NCI-H187 (cell line): ENCODE results near the gene ASB5.

ENCODE experiments used
- DNase-seq, 2 experiments: peaks; one replicate each; lab custom pipeline; 2025; lab: John Stamatoyannopoulos, UW

The ASB5 gene

DNA sequence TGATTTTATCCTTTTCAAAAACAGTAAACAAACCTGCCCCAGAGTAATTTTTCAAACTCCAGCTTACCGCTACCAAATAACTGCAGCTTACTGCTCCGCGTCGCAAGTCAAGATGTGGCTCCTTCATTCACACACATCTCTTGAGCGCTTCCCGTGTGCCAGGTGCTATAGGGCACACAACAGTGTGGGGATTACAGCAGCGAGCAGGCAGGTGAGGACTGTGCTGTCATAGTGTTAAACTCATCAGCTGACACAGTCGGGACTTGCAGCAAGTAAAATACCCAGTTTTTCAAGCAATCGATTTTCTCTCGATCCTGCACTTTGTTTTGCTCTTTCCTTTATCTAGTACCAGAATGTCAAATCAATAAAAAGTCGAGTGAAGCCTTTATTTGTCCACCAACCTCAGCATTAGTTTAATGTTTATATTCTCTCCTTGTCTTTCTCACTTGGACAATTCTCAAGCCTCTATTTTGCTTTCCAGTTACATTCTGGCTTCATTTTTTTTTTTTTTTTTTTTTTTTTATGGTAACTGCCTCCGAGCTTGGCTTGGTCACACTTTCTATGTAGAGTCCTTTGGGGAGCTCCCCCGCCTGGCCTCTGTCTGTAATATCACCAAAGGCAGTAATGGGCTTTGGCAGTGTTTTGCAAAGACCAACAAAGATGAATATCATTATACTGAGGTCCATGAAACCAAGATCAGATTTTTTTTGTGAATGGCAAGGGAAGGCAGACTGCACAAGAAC lies 8.3 kb upstream of the ASB5 start:
- peak in 1 of 2 experiments; percentile 1 for DNase-seq

DNA sequence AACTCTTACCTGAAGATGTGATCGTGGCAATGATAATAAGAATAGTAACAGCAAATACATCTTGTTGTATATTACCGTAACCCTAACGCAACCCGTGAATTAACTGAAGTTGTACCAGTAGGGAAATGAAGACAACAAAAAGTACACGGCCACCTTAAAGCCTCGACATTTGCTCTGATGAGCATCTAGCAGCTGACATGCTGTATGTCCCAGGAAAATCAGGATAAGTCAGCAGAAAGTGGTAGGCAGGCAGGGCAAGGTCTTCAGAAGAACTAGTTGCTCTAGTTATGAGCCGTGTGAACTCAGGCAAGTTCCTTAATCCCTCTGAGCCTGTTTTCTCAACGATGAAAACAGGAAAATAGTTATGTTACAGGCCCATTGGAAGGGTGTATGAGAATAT lies 7.7 kb upstream of the ASB5 start:
- DNase-seq, result no peak

DNA sequence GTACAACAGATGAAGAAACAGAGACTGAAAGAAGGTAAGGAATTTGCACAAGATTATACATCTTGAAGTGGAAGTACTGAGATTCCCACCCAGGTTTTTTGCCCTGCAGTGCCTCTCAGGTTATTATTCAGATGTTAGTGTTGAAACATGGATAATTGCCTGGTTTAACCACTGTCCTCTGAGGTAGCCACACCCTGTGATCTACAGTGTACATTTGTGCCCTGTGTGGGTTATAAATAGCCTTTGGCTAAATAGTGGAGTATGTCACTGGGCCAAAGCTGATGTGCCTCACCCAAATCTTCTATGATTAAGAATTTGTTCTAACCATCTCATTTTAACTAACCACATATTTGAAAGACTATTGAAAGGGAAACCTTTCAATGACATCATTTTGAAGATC lies 5.4 kb upstream of the ASB5 start:
- no peak for DNase-seq

DNA sequence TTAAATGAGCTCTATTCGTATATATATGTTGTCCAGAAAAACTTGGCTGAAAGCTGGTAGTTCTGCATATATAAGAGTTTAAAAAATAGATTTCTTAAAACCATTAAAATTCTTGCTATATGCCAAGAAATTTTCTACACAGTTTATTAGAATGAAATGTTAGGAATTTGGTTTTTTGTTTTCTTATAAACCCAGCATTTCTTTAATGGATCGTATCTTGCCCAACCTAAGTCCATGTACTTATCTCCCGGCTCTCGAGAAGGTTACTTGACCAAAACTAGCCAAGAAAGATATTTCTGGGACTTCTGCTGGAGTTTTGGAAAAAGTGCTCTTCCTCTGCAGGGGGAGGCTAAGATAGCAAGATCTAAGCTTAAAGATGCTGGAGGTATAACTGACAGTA lies 4.7 kb upstream of the ASB5 start:
- no peak for DNase-seq

DNA sequence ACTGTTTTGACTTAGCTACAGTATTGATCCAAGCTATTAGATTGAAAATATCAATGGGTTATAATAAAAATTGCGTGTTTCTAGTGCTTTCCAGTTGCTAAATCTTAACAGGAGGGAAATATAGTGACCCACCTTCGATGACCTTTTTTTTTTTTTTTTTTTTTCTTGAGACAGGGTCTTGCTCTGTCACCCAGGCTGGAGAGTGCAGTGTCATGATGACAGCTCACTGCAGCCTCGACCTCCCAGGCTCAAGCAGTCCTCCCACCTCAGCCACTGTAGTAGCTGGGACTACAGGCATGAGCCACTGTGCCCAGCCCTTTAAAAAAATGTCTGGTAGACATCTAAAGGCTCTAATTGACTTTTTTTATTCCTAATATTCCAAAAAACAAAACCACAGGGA lies 3.8 kb upstream of the ASB5 start:
- DNase-seq, result no peak

DNA sequence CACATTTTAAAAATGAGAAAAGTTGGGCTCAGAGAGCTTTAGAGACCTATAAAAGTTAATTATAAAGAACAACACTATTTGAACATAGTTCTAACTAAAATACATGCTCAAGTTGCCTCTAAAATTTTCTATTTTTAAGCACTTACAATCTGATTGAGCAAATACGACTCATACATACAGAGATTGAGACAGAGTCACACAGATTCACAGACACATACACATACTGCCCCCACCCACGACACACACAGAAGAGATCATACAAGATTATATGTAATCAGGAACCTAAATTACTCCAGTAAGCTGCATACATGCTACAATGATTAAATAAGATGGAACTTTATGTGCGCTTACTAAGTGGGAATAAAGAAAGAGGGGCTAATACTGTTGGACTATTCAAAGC lies 2.7 kb upstream of the ASB5 start:
- no peak for DNase-seq

DNA sequence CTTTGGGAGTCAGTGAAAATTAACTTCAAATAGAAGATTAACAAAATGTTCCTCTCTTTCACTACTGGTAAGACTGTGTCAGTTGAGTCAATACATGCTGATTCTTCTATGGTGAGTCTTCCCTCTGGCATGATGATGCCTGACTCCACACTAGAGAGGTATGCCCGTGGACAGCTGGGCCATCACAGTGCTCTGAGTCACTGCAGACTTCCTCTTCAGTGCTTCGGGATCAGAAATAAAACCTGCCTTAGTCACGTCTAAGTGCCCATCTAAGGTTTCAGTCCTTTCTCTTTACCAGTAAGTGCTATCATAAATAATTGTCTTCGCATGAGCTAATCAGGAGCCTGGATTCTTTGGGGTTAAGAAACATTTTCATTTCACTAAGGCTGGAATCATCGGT lies 1.6 kb upstream of the ASB5 start:
- DNase-seq, result peak in 1 of 2 experiments; percentile 12

DNA sequence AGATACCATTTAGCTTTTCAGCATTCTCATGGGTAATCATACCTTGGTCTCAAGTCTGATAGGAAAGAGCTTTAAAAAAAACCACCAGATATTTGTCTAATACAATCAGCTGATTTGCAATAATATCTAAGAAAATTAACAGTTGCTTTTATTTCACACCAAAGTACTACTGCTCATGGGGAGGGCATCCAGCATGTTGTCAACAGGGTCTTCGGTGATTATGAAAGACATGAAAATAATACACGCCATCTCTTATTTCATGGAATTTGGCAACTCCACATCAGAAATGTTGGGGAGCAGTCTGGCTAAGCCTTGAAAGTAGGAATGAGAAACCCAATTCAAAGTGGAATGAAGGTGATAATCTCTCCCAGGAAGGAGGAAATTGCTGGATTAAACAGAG lies 3.0 kb downstream of the ASB5 start:
- DNase-seq, result no peak

DNA sequence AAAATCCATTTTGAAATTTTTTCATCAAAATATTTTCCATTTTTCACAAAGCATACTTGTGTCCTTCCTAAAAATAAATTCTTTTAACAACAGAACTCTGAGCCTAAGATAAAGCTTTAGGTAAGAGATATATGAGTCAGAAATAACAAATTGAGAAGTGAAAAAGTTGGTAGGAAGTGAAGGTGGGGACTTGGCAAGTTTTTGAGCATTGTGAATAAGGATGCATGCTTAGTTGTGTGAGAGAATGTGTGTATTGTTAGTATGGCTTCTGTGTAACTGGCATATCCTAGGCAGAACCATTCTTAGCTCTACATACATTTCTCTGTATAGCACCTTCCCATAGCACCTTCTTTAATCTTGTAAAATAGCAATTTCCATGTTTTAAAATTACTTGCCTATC lies 6.8 kb downstream of the ASB5 start:
- no peak for DNase-seq

DNA sequence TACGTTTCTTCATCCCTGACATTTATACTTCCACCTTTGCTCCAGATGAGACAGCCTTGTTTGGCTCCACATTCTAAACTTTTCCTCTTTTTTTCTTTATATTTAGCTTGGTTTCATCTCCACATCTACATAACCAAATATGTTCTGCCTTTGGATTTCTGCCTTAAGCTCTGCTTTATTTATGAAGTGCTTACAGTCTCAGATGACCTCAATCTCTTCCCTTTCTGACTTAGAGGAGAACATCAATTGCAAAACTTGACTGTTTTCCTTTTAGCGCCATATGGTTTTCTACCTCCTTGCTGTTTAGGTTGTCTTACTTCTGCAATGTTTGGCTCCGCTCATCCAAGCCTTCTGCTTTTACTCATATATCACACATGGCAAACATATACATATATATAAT lies 7.5 kb downstream of the ASB5 start:
- no peak for DNase-seq

DNA sequence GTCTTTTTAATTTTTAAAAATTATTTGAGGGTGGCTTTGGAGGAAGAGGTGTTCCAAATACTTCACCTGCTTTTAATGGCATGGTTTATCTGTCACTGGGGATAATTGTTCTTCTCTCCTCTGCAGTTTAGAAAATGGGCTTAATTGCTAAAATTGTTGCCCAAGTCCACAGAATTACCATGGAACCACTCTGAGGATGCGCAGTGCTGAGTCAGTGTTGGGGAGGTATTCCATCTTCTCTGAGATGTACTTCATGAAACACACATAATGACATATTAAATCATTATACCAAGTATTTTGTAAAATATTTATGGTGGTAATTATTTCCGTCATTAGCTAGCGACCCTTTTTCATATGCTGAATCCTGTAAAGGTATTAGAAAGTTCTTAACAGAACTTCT lies 8.0 kb downstream of the ASB5 start:
- no peak for DNase-seq

DNA sequence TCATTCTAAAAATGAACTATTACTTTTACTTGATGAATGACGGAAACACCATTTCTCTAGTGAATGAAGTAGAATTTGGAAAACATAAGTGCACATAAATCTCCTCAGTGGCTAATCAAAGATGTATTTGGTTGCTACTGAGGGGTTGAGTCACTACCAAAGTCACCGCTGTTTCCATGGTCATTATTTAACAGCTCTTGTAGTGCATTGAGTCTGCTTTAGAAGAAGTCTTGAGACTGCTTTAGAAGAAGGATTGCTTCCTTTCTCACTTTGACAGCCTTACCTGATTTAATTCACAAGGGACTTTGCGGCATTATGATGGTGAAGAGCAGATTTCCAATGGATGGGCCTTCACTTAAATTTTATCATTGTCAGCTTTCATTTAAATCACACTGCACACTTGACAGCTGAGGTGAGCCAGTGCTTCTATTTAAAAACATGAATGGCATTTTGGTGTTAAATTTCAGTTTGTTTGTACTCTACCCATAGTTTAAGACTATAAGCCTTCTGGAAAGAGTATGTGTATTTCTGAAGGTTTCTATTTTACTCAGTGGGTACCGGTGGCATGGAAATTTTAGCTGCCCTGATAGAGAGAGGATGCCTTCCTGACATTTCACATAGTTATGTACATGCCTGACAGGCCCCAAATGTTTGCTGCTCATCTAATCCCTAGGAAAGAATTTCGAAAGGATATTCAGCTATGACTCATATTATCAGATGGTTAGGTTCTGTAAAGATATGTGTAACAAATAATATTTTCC lies 9.5 kb downstream of the ASB5 start:
- no peak for DNase-seq

DNA sequence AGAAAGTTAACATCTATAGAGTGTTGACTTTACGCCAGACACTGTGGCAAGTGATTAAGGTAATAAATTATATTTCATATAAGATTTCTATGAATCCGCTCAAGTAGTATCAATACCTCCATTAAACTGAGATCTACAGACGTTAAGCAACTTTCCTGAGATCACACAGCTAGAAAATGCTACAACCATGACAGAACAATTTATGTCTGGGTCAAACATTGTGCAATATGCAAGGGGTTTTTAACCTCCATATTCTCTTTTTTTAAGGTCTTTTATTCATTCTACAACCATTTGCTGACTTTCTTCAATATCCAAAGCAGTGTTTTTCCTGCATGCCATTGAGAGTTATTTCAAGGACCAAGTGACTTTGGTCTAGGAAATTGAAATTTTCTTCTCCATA lies 10.9 kb downstream of the ASB5 start:
- no peak for DNase-seq

DNA sequence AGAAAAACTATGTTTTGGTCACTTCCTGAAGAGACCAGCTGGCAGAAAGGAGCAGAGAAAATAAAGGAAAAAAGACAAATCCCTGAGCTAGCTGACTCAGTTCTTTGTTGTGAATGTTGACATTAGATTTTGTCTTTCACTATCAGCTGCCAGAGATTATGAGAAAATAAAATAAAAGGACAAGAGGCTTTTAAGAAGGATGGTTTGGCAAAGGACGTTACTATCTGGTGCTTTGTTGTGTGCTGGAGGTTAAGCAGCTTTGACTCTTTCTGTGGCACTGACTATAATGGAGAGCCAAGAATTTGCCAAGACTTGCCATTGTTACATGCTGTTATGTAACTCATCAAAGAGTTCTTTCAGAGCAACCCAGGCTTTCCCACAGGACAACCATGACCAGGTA lies 12.1 kb downstream of the ASB5 start:
- DNase-seq, result no peak

DNA sequence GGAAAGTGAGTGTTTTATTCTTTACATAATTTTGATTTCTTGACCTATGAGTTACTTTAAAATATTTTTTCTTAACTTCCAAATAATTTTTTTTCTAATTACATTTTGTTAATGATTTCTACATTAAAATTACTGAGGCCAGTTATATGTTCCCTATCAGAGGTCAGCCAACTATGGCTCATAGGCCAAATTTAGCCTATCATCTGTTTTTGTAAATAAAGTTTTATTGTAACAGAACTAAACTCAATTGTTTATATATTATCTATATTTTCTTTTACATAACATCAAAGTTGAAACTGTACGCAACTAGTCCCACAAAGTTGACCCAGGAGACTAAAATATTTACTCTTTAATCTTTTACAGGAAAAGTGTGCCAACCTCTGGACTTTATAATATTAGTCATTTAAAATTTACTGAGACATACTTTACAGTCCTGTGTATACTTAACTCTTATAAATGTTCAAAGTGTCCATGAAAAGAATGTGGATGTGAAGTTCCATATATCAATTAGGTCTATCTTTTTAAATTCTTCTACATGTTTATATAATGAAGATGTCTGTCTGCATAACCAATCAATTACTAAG lies 26.2 kb downstream of the ASB5 start:
- DNase-seq, result no peak

DNA sequence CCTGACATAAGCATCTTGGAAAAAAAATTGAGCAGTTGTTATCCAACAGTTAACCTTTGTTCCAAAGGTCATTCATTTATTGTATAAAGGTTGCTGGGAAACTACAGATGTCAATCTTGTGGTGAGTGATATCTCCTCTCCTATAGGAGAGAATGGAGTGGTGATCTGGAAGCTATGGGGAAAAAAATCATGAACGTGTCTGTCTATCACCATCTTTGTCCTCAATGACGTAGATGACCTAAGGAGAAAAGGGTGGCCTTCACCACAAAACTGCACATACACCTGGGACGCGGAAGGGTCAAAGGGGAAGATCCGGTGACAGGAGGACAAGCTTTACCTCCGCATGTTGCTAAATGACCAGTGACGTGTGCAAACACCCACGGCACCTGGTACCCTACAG lies 27.3 kb downstream of the ASB5 start:
- no peak for DNase-seq

DNA sequence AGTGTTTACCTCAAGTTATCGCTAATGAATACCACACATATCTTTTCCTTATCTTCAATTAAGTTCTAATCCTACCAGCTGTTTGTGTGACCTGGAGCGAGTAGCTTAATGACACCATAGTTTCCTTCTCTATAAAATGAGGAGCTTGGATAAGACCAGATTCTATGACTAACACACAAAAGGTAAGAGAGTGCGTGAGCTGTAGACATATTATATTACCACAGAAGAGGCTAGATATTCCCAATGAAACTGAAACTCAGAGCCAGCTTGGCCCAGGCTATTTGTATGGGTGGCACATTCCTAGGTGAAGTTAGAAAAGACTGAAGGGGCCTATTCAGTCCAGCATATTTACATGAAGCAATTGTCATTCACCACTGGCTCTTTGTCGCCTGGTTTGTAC lies 30.2 kb downstream of the ASB5 start:
- DNase-seq, result no peak

DNA sequence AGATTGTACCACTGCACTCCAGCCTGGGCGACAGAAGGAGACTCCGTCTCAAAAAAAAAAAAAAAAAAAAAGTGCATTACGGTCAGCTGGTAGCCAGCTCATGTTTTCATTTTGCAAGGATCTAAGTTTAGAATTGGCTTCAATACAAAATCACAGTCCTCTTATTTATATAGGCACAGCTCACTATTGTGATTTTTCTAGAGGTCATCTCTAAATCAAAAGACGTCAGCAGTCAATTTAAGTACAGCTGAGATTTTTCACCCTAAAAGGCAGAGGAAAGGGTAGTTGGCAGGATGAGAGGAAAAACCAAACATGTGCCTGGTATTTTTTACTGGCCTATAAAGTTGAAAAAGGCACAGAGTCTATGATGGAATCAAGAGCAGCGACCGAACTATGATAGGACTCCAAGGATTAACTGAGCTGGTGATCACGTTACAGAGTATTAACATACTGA lies 30.8 kb downstream of the ASB5 start:
- DNase-seq, result no peak

DNA sequence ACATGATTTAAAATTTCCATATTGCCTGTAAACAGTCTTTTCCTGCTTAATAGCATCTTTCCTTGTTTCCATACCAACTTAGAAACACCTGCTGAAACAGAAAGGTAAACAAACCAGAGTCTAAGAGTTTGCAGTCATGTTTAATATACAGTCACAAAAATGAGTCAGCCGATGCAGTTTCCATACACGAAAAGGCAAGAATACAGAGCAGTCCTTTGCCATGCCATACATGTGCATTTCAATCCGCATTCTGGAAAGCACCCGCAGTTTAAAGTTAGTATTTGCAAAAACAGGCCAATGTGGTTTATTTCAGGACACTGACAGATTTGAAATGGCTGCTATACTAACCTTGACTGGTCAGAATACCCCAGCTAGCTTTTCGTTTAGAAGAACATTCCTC lies 32.1 kb downstream of the ASB5 start:
- no peak for DNase-seq

DNA sequence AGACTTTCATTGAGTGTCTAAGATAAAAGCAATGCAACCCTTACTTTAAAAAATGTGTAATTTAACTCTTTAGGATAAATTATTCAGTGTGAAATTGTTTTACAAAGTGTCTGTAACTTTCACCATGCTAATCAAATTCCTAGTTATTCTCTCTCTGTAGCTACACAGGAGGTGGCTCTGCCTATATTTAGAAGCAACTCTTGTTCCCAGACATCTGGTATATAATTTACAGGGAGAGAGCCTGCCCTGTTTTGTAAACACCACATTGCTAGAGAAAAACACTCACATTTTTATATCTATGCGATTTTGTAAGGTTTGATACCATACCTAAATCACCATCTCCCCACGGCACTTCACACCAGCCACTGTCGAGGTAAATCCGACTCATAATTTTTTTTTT lies 38.2 kb downstream of the ASB5 start:
- no peak for DNase-seq

DNA sequence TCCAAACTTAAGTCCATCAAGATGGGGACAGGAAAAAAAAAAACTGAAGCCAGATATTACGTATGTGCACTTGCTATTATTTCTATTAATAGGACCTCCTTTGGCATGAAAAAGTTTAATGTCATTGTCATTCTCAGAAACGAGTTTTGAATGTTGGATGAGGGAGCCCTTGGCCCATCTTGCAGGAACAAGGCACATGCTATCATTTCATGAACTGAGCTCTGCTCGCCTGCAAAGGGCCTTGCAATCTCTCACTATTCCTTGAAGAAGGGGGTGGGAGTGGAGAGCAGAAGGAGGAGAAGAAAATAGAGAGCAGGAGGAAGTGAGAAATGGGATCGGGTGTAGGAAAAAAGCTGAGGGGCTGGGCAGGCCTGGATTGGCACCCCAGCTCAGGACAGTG lies 39.4 kb downstream of the ASB5 start:
- DNase-seq, result no peak

DNA sequence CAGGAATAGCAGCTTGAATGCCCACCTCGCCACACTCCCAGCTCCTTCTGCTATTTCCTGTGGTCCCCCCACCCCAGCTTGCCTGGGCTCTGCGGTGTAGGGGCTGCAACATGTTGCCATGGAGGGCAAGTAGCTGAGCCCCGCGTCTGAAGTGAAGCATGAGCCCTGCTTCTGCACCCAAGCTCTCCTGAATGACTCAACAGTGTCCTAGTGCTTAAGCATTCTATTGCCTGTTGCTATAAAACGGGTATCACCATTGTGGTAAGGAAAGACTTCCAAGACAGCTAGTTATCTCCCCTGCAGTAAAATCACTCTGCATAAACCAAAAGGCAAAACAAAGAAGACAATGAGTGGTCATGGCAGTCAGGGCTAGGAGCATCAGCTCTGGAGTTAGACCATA lies 42.3 kb downstream of the ASB5 start:
- no peak for DNase-seq

DNA sequence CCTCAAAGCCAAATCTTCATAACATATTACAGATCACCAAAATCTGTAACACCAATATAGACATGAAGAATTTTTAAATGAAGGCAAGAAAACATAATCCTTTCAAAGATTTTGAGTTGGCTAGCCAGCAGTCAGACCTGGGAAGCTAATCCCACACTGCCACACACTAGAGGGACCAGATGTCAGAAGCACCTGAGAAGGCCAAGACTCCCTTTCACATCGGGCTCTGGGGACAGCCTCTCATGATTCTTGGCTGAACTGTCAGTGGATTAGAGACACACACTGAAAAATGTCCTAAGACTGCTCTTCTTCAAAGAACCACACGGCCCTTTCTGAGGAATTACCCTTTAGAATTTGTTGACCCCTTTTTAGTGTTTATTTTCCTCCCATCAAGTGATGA lies 45.5 kb downstream of the ASB5 start:
- no peak for DNase-seq
